Measurements from ENCODE around the gene GSTA2.
"Not testable (repeated sequence)": the region's sequence is repeated elsewhere in the genome, so short reads cannot be mapped to it uniquely, and the experiment has no call there.

Gene GSTA2

DNA sequence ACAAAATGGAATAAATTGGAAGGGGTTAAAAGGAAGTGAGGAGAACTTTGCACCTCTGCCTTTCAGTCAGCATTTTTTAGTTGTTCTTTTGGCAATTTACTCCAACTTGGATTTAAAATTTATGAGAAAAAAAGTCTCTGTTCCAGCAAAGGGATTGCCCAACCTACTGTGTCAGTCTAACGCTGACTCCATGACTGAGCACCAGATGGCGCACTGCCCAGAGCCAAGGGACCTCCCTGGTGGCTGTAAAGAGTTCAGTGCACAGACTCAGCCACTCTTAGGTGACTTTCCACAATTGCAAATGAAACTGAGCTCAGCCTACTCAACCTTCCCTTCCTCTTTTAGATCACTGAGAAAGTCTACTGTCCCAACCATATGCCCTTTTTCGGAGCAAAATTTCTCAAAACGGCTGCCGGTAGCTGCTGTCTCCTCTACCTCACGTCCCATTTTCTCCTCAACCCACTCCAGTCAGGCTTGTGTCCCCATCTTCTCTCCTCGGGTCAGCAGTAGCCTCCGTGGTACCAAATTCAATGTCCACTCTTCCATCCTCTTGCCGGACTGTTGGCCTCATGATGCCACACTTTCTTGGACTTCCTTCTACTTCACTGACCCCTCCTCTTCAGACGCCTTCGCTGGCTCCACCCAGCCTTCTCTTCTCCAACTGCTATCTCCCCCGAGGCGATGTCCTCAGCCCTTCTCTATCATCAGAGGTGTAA, 38.7 kb downstream of the GSTA2 start:
- H3K4me3 ChIP-seq (ENCODE audit: low read length) = no peak overlapping the region
- TF ChIP-seq ZNF274 (IDR thresholded peaks at IDR 0.05; ENCODE audit: low read depth, low read length) = no peak

DNA sequence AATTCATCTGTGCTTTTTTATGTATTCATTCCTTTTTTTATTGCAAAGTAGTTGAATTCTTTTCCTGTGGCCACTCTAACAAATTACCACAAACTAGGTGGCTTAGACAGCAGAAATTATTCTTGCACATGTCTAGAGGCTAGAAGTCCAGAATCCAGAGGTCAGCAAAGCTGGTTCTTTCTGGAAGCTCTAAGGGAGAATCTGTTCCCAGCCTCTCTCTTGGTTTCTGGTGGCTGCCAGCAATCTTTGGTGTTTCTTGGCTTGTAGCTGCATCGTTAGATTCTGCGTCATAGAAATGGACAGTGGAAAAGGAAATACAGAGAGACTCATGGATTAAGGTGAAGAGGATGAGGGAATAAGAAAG, 39.3 kb downstream of the GSTA2 start:
- no peak overlapping the region for H3K4me3 ChIP-seq (ENCODE audit: low read length)
- no peak for TF ChIP-seq ZNF274 (IDR thresholded peaks at IDR 0.05; ENCODE audit: low read depth, low read length)

DNA sequence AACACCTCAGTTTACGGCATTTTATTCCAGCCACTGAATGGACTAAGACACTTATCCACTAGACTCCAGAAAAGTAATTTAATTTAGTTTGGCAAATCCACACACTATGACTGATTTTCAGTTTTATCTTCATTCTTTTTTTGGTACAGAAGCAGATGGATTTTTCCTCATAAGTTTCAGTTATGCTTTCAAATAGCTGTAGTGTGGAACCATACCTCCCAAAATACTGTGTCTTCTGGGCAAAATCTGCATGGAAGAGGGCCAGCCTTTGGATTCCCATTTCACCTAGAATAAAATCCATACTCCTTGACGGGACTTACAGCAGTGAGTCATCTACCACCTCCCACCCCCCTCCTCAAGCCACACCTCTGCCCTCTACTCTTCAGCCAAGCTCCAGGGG, 43.0 kb downstream of the GSTA2 start:
- no peak overlapping the region for H3K4me3 ChIP-seq (ENCODE audit: low read length)
- no peak for TF ChIP-seq ZNF274 (IDR thresholded peaks at IDR 0.05; ENCODE audit: low read depth, low read length)

DNA sequence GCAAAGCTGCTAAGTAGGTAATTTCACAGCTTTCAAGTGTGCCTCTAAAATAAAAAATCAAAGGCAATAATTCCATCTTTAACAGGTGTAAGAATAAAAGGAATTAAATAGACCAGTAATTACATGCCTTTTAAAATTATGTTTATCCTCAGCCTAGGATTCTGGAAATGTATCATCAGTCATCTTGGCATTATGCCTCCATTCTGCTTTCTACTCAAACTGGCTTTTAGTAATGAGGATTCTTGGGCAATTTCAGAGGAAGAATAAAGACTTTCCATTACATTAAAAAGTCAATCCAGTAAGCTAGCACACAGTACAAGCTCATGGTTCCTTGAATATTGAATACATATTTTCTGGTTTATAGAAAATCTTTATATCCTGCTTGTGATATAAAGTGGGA, 44.7 kb downstream of the GSTA2 start:
- no peak for TF ChIP-seq ZNF274 (IDR thresholded peaks at IDR 0.05; ENCODE audit: low read depth, low read length)
- H3K4me3 ChIP-seq (ENCODE audit: low read length) = no peak overlapping the region

DNA sequence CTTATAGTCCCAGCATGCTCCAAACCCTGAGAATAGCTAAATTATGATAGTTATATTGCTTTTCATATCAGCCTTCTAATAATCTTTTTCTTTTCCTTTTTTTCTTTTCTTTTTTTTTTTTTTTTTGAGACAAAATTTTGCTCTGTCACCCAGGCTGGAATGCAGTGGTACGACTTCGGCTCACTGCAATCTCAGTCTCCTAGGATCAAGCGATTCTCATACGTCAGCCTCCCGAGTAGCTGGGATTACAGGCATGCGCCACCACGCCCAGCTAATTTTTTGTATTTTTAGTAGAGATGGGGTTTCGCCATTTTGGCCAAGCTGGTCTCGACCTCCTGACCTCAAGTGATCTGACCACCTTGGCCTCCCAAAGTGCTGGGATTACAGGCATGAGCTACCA, 48.5 kb downstream of the GSTA2 start:
- not testable (repeated sequence) for H3K4me3 ChIP-seq (ENCODE audit: low read length)

DNA sequence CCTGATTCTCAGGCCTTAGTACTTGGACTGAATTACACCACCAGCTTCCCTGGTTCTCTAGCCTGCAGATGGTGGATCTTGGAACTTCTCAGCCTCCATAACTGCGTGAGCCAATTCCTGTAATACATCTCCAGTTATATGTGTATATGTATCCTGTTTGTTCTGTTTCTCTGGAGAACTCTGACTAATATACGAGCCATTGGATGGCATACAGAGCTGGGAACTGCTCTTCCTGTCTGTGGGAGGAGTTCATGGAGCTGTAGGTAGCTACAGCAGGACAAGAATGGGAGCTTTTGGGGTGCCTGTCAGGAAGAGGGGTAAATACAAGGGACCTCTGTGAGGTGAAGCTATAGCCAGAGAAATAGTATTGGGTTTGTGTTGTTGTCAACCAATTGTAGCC, 51.1 kb downstream of the GSTA2 start:
- no peak for TF ChIP-seq ZNF274 (IDR thresholded peaks at IDR 0.05; ENCODE audit: low read depth, low read length)
- no peak overlapping the region for H3K4me3 ChIP-seq (ENCODE audit: low read length)

DNA sequence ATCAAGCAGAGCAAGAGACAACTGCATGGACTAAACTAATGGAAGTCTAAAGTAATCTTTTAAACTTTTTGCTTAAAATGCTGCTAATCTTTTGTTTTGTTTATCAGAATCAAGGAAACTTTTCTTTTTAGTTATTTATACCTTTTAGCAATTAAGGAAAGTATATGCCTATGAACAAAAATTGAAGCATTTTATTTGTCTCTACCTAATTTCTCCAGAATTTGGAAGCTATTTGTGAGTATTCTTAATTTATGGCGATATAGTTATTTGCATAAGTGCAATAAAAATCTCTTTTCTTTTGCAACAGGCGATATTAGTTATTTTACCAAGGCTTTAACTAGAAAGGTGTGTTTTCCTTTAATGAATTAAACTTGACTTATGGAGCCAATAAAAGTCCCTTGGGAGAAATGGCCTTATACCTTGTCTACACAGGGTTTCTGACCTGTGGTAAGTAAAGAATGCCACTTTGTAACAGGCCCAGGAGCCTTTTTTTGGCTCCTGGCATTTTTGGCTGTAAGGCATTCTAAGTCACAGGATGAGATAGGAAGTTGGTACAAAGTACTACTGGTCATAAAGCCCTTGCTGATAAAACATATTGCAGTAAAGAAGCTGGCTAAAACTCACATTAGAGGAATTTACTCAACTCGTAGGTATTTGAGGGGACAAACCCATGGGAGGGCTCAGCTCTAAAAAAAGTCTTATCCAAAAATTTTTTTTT, 55.2 kb downstream of the GSTA2 start:
- TF ChIP-seq ZNF274 (IDR thresholded peaks at IDR 0.05; ENCODE audit: low read depth, low read length) = no peak
- no peak overlapping the region for H3K4me3 ChIP-seq (ENCODE audit: low read length)

DNA sequence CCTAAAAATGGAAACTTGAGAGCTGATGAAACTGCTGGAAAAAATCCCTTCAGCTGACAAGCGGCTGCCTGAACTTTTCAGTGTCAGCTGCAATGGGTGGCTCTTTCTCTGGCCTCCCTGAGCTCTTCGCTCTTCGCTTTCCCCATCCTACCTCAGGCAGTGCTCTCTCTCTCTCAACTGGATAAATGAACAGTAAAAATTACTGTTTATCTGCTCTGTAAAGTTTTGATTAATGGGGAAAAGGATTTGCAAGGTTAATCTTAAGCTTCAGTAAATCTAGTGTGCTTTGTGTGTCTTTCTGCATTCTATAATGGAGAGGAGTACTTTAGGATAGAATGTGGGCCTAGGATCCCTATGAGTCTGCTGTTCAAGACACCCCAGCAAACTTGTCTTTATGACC, 57.3 kb downstream of the GSTA2 start:
- no peak overlapping the region for H3K4me3 ChIP-seq (ENCODE audit: low read length)
- no peak for TF ChIP-seq ZNF274 (IDR thresholded peaks at IDR 0.05; ENCODE audit: low read depth, low read length)

DNA sequence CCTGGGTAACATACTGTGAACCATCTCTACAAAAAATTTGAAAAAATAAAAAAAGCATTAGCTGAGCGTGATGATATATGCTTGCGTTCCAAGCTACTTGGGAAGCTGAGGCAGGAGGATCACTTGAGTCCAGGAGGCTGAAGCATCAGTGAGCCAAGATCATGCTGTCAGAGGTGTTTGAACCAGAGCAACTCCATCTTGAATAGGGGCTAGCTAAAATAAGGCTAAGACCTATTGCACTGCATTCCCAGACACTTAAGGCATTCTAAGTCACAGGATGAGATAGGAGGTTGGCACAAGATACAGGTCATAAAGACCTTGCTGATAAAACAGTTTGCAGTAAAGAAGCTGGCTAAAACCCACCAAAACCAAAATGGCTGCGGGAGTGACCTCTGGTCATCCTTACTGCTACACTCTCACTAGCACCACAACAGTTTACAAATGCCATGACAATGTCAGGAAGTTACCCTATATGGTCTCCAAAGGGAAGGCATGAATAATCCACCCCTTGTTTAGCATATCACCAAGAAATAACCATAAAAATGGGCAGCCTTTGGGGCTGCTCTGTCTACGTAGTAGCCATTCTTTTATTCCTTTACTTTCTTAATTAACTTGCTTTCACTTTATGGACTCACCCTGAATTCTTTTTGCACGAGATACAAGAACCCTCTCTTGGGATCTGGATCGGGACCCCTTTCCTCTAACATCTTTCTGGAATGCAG, 58.3 kb downstream of the GSTA2 start:
- H3K4me3 ChIP-seq (ENCODE audit: low read length) = not testable (repeated sequence)

DNA sequence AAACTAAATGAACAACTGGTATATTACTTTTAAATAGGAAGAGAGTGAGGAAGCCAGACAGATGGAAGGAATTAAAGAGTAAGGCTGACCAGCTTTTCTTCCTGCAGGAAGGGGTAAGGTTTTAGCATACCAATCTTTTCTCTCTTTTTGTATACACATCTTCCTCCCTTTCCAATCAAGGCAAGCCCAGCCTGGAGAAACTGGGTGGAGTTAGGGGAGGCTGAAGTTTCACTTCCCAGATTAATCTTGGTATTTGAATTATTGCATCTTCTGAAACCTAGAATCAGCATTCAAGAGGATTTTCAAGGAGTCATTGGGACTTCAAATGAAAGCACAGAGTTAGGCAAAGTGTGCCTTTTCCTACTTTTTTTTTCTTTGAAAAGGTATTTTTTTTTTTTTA, 59.2 kb downstream of the GSTA2 start:
- no peak overlapping the region for H3K4me3 ChIP-seq (ENCODE audit: low read length)
- TF ChIP-seq ZNF274 (IDR thresholded peaks at IDR 0.05; ENCODE audit: low read depth, low read length) = no peak
